EH (cell line): Measurements from ENCODE around the gene PROX2.
A peak's percentile ranks its signal among the peaks of the same experiment; 100 is the strongest.

ENCODE experiments used
- DNase-seq: peaks from one replicate; pipeline ENCODE4 v3.0.0-alpha.2; 2015; ENCODE audit warnings: low read depth

Gene PROX2

DNA sequence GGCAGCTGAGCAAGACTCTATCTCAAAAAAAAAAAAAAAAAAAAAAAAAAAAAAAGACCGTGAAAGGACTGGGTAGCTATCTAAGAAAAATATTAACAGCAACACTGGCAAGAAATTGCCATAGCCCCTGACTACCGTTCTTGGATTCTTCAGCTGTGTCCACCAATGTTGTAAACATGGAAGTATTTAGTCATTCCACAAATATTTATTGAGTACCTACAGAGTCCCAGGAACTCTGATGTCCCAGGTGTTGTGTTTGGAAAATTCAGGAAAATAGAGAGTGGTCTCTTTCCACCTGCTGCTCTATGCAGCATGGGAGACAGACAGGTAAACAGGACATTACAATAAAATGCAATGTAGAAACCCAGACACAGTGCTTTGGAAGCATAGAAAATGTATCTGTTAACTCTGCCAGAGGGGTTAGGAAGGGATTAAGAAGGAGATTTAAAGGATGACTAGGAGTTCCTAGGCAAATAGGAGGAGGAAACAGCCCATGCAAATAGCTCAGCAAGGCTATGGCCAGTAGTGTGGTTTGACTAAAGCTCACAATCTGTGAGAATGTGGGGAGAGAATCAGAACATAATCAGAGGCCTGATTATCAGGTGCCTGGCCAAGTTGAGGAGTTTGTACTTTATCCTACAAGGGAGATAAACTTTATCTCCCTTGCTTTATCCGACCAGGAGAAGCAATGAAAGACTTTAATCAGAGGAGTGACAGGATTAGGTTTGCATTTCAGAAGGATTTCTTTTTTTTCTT is 3.7 kb upstream of the PROX2 start:
- DNase-seq, result no peak

DNA sequence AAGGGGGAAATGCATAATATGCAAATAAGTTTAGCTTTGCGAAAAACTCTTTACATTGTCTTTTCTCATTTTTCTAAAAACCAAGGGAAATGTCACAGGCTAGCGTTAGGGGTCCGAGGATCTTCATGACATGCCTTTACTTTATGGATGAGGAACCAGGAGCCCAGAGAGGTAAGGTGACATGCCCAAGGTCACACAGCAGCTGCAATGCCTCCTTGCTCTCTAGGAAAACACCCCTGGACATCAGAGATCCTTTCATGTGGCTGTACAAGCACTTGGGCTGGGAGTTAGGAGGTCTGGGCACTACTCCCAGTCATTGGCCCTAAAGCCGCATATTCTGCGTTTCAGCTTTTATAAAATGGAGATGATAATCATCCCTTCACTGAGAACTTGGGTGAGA is 741 bp downstream of the PROX2 start:
- no peak for DNase-seq

DNA sequence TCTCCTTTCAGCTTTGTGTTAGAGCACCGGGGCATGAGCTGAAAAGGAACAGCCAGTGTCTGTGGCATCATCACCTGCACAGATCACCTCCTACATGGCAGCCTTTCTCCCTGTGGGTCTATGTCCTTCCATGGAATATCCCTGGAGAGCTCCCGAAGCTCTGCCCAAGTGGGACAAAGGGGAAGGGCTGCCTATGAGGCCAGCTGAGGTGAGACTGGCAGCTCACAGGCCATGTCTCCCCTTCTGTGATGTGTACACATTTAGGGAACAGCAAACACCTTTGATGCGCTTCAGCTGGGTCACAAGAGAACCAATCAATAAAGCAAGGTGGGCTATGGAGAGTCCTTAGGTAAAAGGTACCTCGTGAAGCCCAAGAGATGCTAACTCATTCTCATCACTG is 4.1 kb downstream of the PROX2 start:
- no peak for DNase-seq

DNA sequence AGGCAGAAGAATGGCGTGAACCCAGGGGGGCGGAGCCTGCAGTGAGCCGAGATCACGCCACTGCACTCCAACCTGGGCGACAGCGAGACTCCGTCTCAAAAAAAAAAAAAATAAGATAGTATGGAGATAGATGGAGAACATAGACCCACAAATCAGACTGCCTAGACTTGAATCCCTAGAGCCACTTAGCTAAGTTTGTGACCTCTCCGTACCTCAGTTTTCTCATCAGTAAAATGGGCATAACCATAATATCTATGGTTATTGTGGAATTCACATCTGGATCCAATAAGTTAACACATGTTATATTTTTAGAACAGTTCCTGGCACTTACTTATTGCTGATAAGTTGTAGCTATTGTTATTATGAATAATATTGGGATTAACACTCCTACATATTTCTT is 7.2 kb downstream of the PROX2 start:
- DNase-seq, result no peak

DNA sequence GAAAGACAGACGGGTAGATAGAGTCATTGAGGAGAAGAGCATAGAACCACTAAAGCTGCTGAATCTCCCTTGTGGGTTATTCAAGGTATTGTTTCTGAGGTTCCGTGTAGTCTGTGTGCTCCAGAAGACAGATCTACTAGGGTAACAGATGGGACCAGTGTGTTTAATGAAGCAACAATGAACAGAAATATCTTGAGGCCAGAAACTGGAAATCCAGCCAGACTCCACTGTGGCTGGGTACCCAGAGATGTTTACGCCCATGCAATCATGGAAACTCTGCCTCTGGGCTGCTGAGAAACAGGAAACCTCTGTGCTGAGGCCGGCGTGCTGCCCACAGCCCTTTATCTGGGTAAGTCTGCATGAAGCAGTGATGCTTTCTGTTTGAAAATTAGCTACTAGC is 8.3 kb downstream of the PROX2 start:
- DNase-seq, result peak; percentile 54

DNA sequence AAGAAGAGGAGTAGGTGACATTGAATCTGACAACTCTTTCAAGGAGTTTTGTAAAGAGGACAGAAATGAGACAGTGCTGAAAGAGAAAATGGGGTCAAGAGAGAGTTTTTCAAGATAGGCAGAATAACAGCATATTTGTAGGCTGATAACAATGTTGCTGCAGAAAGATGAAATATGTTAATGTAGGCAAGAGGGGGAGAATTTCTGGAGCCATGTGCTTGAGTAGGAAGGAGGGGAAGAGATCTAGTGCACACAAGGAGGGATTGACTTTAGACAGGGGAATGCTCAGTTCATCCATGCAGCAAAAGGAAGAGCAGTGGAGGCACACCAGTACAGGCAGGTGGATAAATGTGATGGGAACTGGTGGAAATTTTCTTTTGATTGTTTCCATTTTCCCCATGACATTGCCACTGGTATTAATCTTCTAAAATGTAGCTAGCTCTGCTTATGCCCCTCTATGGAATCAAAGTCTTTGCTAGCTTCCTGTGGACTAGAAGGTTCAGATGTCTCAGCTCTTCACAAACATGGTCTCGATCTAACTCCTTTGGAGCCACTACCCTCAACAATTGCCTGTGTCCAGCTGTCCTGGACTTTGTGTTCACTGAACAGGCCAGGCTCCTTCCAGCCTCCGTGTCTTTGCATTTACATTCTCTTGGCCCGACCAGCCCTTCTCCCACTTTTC is 9.1 kb downstream of the PROX2 start:
- DNase-seq, result no peak

DNA sequence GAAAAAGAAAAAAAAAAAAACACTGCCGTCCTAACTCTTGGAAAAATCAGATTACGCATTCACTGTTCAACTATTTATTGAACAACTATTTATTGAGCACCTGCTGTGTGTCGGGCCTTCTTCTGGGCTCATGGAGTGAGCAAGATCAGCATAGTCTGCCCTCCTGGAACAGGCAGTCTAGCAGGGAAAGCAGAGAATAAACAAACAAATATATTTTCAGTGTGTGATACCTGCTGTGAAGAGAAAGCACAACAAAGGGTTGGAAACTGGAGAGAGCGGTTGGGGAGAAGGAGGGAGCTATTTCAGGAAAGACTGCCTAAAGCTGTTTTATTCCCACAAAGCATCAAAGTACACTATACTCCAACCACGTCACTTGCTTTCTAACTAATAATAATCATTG is 10.8 kb downstream of the PROX2 start:
- DNase-seq, result no peak

DNA sequence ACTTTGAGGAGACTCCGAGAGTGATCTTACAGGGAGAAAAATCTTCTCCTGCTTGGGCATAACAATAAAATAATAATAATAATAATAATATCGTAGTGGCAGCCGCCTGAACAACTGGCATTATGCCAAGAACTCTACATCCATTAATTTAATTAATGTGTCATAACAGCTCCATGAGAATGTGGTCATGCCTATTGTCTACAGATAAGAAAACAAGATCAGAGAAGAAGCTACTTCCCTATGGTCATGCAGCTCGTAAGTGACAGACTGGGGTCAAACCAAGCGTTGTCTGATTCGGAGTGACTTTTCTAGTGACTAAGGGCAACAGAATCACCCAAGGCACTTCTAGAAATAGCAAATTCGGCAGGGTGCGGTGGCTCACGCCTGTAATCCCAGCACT is 11.7 kb downstream of the PROX2 start:
- no peak for DNase-seq

DNA sequence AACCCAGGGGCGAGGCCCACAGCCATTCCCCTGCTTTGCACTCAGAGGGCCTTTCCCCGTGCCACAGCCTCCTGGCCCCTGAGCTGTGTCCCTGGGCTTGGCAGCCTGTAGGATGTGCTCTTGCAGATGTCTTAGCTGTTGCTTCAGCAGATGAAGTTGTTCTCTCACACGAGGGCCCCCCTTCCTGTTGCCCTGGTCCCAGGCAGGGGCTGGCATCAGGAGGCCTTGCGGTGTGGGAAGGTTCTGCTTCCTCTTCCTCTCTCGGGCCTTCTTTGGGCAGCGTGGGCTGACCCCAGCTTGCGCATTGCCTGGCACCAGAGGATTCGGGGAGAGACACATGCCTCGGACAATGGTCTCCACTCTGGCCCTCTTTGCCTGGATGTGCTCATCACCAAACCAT is 12.7 kb downstream of the PROX2 start:
- DNase-seq, result no peak

DNA sequence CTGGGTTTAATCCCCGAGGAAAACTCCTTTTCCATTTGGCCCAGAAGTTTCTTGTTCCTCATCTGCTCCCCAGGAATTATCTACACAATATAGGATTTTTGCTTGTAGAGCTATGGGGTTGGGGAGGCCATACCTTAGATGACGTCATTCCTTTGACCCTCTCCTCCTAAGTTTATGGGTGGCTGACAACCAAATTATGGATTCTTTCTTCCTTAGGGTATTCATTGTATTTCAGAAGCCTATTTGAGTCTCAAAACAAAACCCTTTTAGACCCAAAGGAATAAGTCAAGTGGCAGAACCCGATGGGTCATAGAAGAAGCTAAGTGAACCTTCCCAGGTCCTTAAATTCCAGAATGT is 14.2 kb downstream of the PROX2 start:
- DNase-seq, result no peak

DNA sequence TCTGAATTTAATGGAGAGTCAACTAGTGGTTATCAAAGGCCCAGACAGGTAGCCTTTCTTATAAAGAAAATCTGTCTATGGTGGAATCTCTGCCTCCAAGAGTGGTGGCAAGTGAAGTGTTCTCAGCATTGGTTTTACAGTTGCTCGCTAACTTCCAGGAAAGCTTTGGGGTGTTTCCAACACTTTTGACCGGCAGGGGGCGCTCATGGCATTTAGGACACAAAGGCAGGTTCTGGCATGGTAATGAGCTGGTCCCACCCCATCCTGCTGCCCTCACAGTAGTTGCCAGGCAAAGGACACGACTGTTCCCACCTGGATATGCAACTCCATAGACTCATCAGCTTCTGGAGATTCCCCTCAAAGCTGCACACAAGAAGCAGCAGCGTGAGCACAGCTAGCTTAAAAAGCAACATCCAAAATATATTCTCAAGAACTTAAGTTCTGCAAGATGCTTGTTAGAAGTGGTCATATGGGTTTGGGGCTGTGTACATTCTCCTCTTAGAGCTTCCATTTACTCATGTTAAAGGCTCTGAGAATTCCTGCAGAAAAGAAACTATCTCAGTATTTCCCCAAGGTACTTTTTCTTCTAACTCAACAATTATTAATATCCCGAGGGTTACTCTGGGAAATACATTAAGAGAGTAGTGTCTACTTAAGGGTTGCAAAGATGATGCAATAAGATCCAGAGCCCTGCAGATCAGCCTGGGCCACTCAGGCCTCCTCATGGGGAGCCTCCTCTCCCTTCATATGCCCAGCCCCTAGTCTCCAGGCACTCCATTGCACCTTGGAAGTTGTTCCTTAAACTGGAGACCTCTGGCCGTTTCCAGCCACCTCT is 14.8 kb downstream of the PROX2 start:
- DNase-seq, result peak; percentile 83

DNA sequence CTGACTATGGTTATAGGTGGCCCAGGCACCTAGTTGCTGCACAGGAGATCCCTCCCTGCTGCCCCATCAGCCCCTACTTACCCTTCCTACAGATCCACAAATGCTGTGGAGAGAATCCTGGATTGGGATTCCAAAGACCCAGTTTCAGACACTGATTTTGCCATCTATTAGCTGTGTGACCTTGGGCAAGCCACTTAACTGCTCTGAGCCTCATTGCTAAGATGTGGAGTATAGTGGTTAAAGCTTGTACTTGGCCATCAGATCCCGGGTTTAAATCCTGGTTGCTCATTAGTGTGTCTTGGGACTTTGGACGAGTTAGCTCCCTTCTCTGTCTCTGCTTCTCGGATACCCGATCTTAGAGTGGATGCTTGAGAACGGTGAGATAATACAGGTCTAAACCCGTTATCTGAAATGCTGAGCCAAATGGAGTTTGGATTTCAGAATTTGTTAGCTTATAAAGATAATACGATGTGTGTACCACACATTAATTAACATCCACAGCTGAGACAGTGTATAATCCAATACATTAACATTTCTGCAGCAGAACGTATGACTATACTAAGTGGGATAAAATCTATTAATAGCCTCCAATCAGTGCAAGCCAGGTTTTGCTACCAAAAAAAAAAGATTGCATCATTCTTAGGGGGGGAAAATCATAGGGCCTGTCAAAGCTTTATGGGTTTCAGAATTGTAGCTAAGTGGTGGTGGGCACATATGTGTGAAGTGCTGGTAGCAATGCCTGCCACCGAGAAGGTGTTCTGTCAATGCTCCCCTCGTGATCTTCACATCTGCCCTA is 16.0 kb downstream of the PROX2 start:
- DNase-seq, result peak; percentile 28

DNA sequence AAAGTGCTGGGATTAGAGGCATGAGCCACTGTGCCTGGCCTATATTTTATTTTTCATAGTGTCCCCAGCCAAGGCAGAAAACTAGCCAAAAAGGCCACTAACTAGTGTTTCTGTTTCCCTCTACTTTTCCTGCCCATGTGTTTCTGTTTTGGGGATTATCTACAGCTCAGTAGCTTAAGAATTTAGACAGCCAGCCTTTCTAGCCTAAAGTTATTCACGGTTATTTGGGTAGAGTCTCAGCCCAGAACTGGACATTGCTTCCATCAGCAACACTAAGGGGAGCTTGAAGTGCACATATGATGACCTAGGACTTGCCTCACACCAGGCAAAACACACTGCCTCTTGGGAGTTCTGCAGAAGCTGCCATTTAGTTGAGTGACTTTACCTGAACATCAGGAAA is 17.9 kb downstream of the PROX2 start:
- DNase-seq, result peak; percentile 43

DNA sequence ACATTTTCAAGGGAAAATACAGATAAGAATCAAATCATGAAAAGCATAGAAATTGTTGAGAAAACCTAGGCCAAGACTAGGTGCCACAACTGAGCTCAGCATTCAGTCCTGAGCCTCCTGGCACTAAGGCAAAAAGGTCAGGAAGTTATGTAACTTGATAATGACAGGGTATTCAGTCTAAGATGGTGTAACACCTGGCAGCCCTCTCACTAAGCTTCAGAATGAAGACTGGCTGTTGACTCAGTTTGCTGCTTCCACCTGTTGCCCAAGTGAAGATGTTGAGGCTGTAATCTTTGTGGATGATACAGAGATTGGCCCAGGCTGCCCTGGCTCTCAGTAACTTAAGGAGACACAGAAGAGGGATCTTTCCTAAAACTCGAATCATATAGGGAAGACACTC is 19.6 kb downstream of the PROX2 start:
- DNase-seq, result no peak

DNA sequence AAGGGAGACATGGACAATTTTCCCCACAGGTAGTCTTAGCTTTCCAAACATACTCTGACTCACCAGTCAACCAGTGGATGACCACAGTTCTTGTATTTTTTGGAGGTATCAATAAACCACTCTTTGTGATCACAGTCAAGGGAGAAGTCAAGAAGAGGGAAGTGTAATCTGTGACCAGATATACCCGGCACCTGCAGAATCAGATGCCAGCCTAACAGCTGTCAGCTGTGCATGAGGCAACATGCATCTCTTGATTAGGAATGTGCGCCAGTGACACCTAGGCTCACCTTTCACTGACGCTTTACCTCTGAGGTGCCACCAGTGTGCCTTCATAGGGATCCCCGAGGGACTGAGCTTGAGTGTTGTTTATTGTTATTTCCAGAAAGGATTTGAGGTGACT is 20.0 kb downstream of the PROX2 start:
- no peak for DNase-seq

DNA sequence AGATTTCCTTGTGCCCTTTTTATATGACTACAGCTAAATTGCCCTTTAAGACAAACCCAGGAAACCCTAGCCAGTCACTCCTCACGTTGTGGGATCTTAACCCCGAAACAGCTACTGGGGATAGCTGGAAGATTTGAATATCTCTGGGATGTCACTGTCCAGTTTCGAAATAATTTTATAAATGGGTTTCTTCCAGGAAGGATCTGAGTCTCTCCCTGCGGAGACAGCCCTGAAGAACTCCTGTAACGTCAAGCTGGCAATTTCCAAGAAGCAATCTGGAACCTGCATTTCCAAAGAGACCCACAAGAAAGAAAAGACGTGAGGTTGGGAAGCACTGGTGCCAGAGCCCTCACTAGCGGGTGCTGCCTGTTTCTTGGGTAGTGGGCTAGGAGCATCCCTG is 20.9 kb downstream of the PROX2 start:
- DNase-seq, result no peak

DNA sequence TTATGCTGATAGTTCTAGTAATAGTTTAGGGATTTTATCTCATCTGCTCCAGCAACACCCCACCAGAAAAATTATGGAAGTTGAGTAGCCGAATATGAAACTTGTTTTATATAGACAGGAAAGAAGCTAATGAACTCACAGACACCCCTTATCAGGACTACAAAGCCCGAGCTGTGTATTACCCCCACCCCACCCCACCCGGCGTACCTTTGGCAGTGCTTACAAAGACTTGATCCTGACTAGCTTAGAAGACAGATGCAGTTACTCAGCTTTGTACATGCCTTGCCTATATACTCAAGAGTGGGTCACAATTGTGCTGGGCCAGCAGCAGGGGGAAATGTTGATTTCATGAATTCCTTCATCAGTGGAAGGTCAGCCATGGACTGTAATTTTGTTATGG is 22.4 kb downstream of the PROX2 start:
- DNase-seq, result no peak

DNA sequence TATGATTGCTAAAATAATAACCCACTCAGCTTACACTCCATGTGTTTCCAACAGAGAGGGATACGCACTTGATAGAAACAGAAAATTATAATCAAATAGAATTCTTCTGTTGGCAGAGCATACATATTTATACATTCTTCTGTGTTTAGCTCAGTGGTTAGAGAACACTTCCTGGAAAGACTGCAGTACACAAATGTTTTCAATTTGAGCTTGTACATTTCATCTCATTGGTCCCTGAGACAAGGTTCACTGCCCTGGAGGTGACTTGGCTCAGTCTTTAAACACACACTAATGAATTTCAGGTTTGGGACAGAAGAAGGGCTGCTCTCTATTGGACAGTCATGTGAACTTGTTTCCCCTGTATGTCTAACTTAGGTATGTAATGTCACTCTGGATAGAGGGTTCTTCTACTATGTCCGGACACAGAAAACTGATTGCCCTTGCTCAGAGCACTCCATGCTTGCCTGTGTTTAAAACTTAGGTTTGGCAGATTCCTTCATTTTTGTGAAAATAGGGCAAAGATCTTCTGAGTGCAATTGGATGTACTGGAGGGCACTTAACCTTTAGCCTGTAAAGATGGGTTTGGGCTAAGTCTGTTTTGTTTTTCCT is 22.9 kb downstream of the PROX2 start:
- DNase-seq, result peak; percentile 82

DNA sequence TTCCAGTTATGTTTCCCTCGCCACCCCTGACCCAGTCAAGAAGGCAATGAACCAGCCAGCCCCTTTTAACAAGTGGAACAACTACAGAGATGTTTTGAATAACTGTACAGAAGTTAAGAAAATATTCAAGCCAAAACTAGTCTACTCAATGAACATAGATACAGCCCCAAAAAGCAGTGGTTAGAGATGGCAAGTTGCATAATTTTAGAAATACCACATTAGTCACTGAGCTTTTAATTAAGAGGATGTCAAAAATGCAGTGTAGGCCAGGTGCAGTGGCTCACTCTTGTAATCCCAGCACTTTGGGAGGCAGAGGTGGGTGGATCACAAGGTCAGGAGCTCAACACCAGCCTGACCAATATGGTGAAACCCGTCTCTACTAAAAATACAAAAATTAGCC is 27.2 kb downstream of the PROX2 start:
- DNase-seq, result peak; percentile 31

DNA sequence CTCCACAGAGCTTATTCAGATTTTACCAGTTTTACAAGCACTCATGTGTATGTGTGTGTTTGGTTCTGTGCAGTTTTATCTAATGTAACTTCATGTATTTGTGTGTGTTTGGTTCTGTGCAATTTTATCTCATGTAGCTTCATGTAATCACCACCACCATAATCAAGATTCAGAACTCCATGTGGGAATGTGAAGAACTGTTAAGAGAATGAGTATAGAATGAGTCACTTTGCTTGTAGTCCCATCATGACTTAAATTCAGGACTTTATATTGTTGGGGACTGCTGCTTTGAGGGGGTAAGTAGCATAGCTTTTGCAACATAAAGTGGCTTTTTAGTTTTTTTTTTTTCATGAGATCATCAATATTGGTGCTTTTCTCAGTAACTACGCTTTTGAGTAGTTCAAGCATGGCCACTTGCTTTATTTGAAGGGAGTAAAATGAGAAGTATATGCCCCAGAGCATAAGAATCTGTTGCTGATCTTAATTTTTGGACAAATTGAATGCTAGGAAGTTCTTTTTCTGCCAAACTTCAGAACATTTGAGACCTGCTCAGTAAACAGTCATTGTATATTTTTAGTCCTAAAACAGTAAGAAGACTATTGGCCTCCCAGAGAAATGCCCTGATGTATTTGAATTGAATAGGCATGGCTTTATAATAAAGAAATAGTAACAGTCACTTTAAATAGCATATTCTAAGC is 28.8 kb downstream of the PROX2 start:
- DNase-seq, result peak; percentile 80

DNA sequence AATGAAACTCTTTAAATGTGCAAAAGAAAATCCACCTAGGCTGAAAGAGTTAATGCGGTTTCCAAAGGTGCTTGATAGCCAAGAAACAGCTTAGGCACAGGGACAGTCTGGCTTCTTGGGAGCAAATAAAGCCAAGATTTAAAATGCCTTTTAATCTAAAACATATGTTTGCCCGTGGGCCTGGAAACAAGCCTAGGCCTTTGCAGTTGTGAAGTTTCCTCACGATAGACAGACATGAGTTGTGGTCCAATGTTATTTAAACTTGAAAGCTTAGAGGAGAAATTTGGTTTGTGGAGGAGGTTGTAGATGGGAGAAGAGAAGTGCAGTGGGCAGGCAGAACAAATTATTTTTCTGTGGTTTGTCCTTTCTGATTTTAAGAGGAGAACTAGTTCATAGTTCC is 29.8 kb downstream of the PROX2 start:
- DNase-seq, result peak; percentile 87
